Upper lobe of left lung (tissue), 6 donors: ENCODE measurements around the gene CNTD1. TPM values are rescaled to one million over a fixed set of nuclear protein-coding genes. Genes with fewer than 3 reads are reported as not detected.

ENCODE experiments used
- ATAC-seq, 2 donors: fragments of 200-7000 bp; cut with Tn5 transposase; one replicate each; pipeline ENCODE4 v1.9.1; 2022; ENCODE audit warnings: mild to moderate bottlenecking in 2 of 2, moderate library complexity in 2 of 2; ENCODE audit not compliant: low FRiP score in 2 of 2
- DNase-seq, 2 donors: peaks; one replicate each; pipeline ENCODE4 v3.0.0-alpha.2; 2019 to 2020
- H3K27ac ChIP-seq, 4 donors: fragments of 200-600 bp; sonication (generic); one replicate each; pipeline ENCODE4 v1.5.1; 2016 to 2019
- H3K27me3 ChIP-seq, 4 donors: fragments of 200-600 bp; sonication (generic); one replicate each; pipeline ENCODE4 v1.5.1; 2017 to 2019
- H3K36me3 ChIP-seq, 4 donors: fragments of 200-600 bp; sonication (generic); one replicate each; pipeline ENCODE4 v1.5.1; 2016 to 2019
- H3K4me1 ChIP-seq, 4 donors: fragments of 200-600 bp; sonication (generic); one replicate each; pipeline ENCODE4 v1.5.1; 2018 to 2019
- H3K4me3 ChIP-seq, 4 donors: fragments of 200-600 bp; sonication (generic); one replicate each; pipeline ENCODE4 v1.5.1; 2017 to 2019; ENCODE audit warnings: mild to moderate bottlenecking in 2 of 4, moderate library complexity in 1 of 4
- H3K9me3 ChIP-seq, 4 donors: fragments of 200-600 bp; sonication (generic); one replicate each; pipeline ENCODE4 v1.5.1; 2018 to 2019
- EP300 ChIP-seq, 4 donors: sonication (generic); formaldehyde crosslinking; IDR thresholded peaks; one replicate each; pipeline ENCODE4 v1.5.1; 2017; ENCODE audit warnings: antibody characterized with exemption in 4 of 4, control low read depth in 2 of 4
- POLR2A ChIP-seq, 4 donors: fragments of 450-650 bp; IDR thresholded peaks; one replicate each; pipeline ENCODE4 v1.5.1; 2016 to 2017; ENCODE audit warnings: antibody characterized with exemption in 4 of 4, mild to moderate bottlenecking in 2 of 4
- POLR2AphosphoS5 ChIP-seq, 2 donors: sonication (generic); formaldehyde crosslinking; IDR thresholded peaks; one replicate each; pipeline ENCODE4 v1.5.1; 2017; ENCODE audit warnings: antibody characterized with exemption in 2 of 2
- WGBS, 2 donors: methylation state at CpG; one replicate each; pipeline ENCODE4 v1.1.5; 2017 to 2018; 5-methylcytosine and 5-hydroxymethylcytosine counted together
- total RNA-seq, 6 donors: library from RNA; depleted of rRNA in 4 of 6; stranded (reverse); fragments of >200 nt in 4 of 6; gene quantifications; one replicate each; pipeline versions ENCODE4 v1.1.0 to v1.2.1, GENCODE V29; 2016 to 2021
- TF ChIP-seq, protein P1 (sequence below), 6 experiments: fragments of 450-650 bp in 4 of 6; fragments of 200-600 bp in 2 of 6; sonication (generic) in 2 of 6; IDR thresholded peaks; one replicate each; pipeline ENCODE4 v1.5.1; 2016 to 2019; ENCODE audit warnings: antibody characterized with exemption in 6 of 6
- donor health status: DM: no; HTN: no; CAD: no; lungs with moderate emphysema.
- donor health status: DM: no; HTN: yes; CAD: no; lungs with severe emphysema.

The CNTD1 gene
- total RNA-seq, 6 donors from 2014 or later, result 0.22 to 1.2 (median 0.39) TPM; not detected in 1

DNA sequence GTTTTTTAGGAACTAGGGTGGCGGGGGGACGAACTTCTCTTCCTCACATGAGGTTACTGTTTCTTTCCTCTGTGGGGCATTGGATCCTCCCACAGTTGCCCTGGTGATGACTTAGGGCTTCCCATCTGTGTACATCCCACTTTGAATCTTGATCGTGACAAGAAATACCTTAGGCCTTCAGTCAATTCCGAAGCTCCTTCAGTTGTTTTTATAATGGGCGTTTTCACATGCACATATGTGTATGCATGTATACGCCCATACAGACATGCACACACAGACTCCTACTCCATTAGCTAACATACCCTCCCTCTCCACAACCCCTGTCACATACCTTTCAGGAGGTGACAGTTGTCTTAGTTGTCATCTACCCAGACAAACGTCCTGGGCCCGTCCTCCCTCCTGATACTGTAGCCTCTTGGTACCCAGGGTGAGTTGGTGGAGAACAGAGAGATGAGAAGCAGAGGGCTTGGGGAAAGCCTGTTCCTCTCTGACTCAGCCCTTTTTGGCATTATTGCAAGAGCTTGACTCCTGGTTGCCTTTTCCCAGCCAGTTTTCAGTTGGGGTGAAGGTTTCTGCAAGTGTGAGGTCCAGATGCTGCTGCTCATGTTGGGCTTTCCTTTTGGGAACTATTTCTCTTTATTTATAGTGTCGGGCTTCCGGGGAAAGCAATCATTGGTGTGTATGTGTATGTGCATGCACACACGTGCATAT is 43.5 kb downstream of the CNTD1 start:
- Histone ChIP-seq H3K4me1 (peaks cover 28 to 40% (median 32%) of the 10 kb centered on the region in 4 donors), H3K9me3 (no peaks in the 10 kb centered on the region), H3K27ac (no peak overlapping the region), H3K36me3 (peaks cover 38 to 89% (median 78%) of the 10 kb centered on the region in 4 donors), H3K4me3 (no peak overlapping the region), H3K27me3 (no peaks in the 10 kb centered on the region)
- no peak for TF ChIP-seq POLR2A (IDR thresholded peaks at IDR 0.05)
- no peak for TF ChIP-seq POLR2AphosphoS5 (IDR thresholded peaks at IDR 0.05)
- no peak for TF ChIP-seq EP300 (IDR thresholded peaks at IDR 0.05)
- TF ChIP-seq, protein P1, sequence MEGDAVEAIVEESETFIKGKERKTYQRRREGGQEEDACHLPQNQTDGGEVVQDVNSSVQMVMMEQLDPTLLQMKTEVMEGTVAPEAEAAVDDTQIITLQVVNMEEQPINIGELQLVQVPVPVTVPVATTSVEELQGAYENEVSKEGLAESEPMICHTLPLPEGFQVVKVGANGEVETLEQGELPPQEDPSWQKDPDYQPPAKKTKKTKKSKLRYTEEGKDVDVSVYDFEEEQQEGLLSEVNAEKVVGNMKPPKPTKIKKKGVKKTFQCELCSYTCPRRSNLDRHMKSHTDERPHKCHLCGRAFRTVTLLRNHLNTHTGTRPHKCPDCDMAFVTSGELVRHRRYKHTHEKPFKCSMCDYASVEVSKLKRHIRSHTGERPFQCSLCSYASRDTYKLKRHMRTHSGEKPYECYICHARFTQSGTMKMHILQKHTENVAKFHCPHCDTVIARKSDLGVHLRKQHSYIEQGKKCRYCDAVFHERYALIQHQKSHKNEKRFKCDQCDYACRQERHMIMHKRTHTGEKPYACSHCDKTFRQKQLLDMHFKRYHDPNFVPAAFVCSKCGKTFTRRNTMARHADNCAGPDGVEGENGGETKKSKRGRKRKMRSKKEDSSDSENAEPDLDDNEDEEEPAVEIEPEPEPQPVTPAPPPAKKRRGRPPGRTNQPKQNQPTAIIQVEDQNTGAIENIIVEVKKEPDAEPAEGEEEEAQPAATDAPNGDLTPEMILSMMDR (IDR thresholded peaks at IDR 0.05), result no peak
- DNase-seq, result no peak
- 77 to 82% methylated on average over 11 of the region's 11 CpGs for WGBS, 2 donors
- ATAC-seq, result no peak

GRCh38 chr17:42843358-42843934 is 44.8 kb downstream of the CNTD1 start:
- Histone ChIP-seq H3K27ac (peak overlapping the region; percentile 9 to 73 (median 38)), H3K4me1 (peaks cover 32 to 46% (median 34%) of the 10 kb centered on the region in 4 donors), H3K4me3 (no peak overlapping the region), H3K36me3 (peaks cover 27 to 76% (median 65%) of the 10 kb centered on the region in 4 donors), H3K27me3 (no peaks in the 10 kb centered on the region), H3K9me3 (no peaks in the 10 kb centered on the region)
- 36 to 39% methylated on average over 6 of the region's 6 CpGs for WGBS, 2 donors
- peak; percentile 69 to 80 for ATAC-seq
- TF ChIP-seq POLR2A (IDR thresholded peaks at IDR 0.05), result no peak
- TF ChIP-seq POLR2AphosphoS5 (IDR thresholded peaks at IDR 0.05), result no peak
- no peak for TF ChIP-seq EP300 (IDR thresholded peaks at IDR 0.05)
- TF ChIP-seq, protein P1 (IDR thresholded peaks at IDR 0.05), result peak; percentile 80 to 92 (median 86)
- no peak for DNase-seq

DNA sequence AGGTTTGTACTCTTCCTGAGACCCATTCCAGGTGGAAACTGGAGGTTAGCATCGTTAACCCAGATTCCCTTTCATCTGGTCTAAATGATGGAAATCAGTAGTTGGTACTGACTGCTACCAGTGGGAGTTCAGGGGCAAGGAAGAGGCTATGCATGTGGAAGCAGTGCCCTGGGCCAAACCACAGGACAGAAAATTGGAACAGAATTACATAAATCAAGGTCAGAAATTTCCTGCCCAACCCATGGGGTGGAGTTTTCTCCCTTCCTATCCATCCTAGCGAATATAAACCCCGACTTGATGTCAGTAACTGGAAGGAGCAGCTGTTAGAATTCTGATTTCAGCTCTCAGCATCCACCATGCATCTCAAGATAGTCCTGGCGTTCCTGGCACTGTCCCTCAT is 45.6 kb downstream of the CNTD1 start, which contains the start of gene AOC2:
TSS of gene AOC2 (plus strand) at position 310 of the 400 bp plus-strand sequence. CDS start at position 357, 47 bp downstream.
- peaks cover 34 to 46% (median 35%) of the 10 kb centered on the region in 4 donors for H3K4me1 ChIP-seq
- no peaks in the 10 kb centered on the region for H3K27me3 ChIP-seq
- WGBS, 2 donors, result 52 to 58% methylated on average over 4 of the region's 4 CpGs
- peak within 1 kb of the TSS; percentile 57 to 77 (median 74) for H3K27ac ChIP-seq
- peaks cover 19 to 68% (median 56%) of the 10 kb centered on the region in 4 donors for H3K36me3 ChIP-seq
- no peaks in the 10 kb centered on the region for H3K9me3 ChIP-seq
- no peak within 1 kb of the TSS for H3K4me3 ChIP-seq
- ATAC-seq, result no peak
- TF ChIP-seq POLR2AphosphoS5 (IDR thresholded peaks at IDR 0.05) (no peak), EP300 (IDR thresholded peaks at IDR 0.05) (no peak), POLR2A (IDR thresholded peaks at IDR 0.05) (no peak)
- TF ChIP-seq, protein P1 (IDR thresholded peaks at IDR 0.05), result no peak
- DNase-seq, result no peak

DNA sequence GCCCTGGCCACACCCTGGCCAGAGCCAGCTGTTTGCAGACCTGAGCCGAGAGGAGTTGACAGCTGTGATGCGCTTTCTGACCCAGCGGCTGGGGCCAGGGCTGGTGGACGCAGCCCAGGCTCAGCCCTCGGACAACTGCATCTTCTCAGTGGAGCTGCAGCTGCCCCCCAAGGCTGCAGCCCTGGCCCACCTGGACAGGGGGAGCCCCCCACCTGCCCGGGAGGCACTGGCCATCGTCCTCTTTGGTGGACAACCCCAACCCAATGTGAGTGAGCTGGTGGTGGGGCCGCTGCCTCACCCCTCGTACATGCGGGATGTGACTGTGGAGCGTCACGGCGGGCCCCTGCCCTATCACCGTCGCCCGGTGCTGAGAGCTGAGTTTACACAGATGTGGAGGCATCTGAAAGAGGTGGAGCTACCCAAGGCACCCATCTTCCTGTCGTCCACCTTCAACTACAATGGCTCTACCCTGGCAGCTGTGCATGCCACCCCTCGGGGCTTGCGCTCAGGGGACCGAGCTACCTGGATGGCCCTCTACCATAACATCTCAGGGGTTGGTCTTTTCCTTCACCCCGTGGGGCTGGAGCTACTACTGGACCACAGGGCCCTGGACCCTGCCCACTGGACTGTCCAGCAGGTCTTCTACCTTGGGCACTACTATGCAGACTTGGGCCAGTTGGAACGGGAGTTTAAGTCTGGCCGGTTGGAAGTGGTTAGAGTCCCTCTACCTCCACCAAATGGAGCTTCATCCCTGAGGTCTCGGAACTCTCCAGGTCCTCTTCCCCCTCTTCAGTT is 46.3 kb downstream of the CNTD1 start:
- Histone ChIP-seq H3K36me3 (peaks cover 12 to 61% (median 50%) of the 10 kb centered on the region in 4 donors), H3K4me1 (peaks cover 37 to 51% (median 40%) of the 10 kb centered on the region in 4 donors), H3K4me3 (no peak overlapping the region), H3K9me3 (no peaks in the 10 kb centered on the region), H3K27me3 (no peaks in the 10 kb centered on the region), H3K27ac (peak overlapping the region; percentile 57 to 77 (median 74))
- TF ChIP-seq POLR2AphosphoS5 (IDR thresholded peaks at IDR 0.05), result no peak
- no peak for TF ChIP-seq POLR2A (IDR thresholded peaks at IDR 0.05)
- TF ChIP-seq, protein P1 (IDR thresholded peaks at IDR 0.05), result no peak
- TF ChIP-seq EP300 (IDR thresholded peaks at IDR 0.05), result no peak
- WGBS, 2 donors, result 95 to 96% methylated on average over 9 to 18 of the region's 24 CpGs
- ATAC-seq (peak in 1 of 2 donors; percentile 3), DNase-seq (peak in 1 of 2 donors; percentile 71)
